Stimulated activated naive CD8-positive, alpha-beta T cell treated with anti-CD3 and anti-CD28 coated beads, Interleukin-15, amount 100 ng/mL, for 72 hours (primary cell): ENCODE measurements around the gene DENND6B.
A peak's percentile ranks its signal among the peaks of the same experiment; 100 is the strongest.

ENCODE experiments used
- ATAC-seq: fragments of 150-1000 bp; cut with Tn5 transposase; 2 replicates; pipeline ENCODE4 v1.10.0; 2021; ENCODE audit warnings: mild to moderate bottlenecking, moderate library complexity
- DNase-seq, 2 donors: peaks; one replicate each; pipeline ENCODE4 v3.0.0; 2021 to 2022
- H3K27ac Mint-ChIP-seq, 2 donors: one replicate each; pipeline ENCODE4 v1.8.0; 2022; ENCODE audit warnings: mild to moderate bottlenecking in 2 of 2, mixed read lengths in 2 of 2, moderate library complexity in 2 of 2
- H3K27me3 Mint-ChIP-seq: one replicate; pipeline ENCODE4 v1.8.0; 2022; ENCODE audit warnings: mixed read lengths
- H3K4me1 Mint-ChIP-seq: one replicate; pipeline ENCODE4 v1.8.0; 2022; ENCODE audit warnings: mild to moderate bottlenecking, mixed read lengths
- H3K4me3 Mint-ChIP-seq, 2 donors: one replicate each; pipeline ENCODE4 v1.8.0; 2022; ENCODE audit warnings: mild to moderate bottlenecking in 2 of 2, mixed read lengths in 2 of 2, moderate library complexity in 1 of 2
- H3K9me3 Mint-ChIP-seq, 2 donors: one replicate each; pipeline ENCODE4 v1.8.0; 2022; ENCODE audit warnings: mixed read lengths in 2 of 2

DENND6B gene

DNA sequence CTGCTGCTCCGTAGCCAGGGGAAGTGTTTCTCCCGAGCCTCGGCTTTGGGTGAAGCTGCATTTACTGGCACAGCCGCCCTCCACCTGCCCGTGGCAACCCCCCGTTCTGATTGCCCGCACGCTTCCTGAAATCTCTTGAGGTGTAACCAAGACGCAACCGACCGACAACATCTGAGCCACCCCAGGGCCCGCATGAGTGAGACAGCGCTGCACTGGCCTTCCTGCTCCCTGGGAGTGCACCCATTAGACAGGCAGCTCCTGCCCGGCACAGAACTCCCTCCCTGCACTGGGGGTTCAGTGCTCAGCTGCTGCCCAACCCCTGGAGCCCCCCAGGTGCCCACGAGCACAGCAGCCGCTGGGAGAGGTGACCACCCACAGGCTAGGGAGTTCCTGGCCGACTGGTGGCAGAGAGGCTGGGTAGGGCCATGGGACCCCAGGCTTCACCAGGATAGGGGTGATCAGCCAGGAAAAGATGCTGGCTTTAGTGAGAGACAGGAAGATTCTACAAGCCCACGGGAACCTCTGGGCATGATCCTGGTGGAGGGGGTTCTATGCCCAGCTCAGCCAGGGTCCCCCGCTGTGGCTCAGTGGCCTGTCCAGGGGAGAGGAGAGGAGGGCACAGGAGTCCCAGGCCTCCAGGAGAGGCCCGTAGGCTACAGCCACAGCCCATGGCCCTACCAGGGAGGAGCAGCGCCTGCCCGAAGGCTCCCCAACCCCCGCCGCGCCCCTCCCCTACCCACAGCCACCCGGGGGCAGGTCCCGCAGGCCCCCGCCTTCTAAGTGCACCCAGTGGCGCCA, 34.0 kb downstream of the DENND6B start:
- Mint-ChIP-seq H3K4me3 (peak overlapping the region; percentile 79 to 88), H3K27me3 (peaks cover 5% of the 10 kb centered on the region), H3K4me1 (peaks cover 32% of the 10 kb centered on the region), H3K27ac (peak overlapping the region; percentile 90 to 95), H3K9me3 (no peaks in the 10 kb centered on the region)
- ATAC-seq (peak; percentile 71), DNase-seq (peak in 1 of 2 donors; percentile 64)

DNA sequence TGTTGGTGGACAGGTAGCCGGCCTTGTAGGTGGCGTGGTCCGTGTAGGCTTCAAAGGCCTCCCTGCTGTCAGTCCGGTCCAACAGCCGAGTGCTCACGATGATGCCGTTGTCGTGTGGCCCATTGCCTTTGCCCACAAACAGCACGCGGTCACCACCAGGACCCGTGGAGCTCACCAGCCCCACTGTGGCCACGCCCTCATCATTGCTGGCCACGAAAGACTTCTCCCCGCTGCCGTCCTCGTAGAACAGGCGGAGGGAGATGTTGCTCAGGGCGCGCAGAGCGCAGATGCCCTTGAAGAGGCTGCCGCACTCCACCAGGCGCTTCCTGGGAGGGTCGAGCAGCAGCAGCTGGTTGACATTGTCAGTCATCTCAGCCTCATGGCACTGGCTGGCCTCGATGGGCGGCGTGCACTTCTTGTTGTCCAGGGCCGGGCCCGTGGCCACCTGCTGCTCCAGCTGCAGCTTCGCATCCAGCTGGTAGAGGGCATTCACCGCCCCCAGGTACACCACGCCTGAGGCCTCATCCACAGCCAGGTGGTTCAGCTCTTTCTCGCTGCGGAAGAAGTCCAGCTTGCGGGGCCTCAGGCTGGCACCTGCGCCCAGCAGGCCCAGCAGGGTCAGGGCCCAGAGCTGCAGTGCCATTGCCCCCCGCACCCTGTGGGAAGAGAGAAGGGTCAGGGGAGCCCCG, 36.7 kb downstream of the DENND6B start:
- H3K9me3 Mint-ChIP-seq = no peaks in the 10 kb centered on the region
- H3K27me3 Mint-ChIP-seq = no peaks in the 10 kb centered on the region
- no peak for DNase-seq
- H3K4me3 Mint-ChIP-seq = no peak overlapping the region
- ATAC-seq = no peak
- no peak overlapping the region for H3K27ac Mint-ChIP-seq
- peaks cover 32% of the 10 kb centered on the region for H3K4me1 Mint-ChIP-seq

DNA sequence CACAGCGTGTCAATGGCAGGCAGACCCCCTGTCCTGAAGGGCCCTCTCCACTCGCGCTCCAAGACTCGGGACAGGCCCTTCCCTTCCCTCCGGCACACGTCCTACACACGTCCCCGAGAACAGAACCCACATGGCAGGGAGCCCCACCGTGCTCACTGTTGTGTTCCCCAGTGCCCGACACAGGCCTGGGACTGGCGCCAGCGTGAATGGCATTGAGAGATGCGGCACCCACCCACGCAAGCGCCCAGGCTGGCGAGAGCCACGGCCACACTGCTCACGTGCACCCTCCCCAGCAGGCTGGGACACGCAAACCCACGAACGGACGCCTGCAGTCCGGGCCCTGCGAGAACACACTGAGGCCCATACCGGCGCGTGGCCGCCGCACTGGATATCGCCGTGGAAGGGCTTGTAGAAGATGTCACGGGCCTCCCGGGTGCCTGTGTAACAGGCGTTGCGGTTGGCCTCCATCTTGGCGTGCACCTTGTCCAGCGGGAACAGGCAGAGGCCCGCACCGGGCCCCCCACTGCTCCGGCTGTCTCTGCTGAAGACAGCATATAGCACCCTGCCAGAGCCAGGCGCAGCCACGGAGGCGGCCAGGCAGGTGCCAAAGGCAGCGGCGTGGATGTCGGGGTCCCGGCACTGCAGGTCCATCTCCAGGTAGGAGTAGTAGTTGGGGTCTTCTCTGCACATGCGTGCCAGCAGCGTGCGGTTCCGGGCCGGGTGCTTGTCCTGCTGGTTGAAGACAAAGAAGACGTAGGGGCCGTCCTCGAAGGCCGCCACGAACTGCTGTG, 37.5 kb downstream of the DENND6B start:
- no peak overlapping the region for H3K4me3 Mint-ChIP-seq
- no peaks in the 10 kb centered on the region for H3K9me3 Mint-ChIP-seq
- DNase-seq (no peak), ATAC-seq (no peak)
- H3K27ac Mint-ChIP-seq = no peak overlapping the region
- peaks cover 26% of the 10 kb centered on the region for H3K4me1 Mint-ChIP-seq
- H3K27me3 Mint-ChIP-seq = no peaks in the 10 kb centered on the region

DNA sequence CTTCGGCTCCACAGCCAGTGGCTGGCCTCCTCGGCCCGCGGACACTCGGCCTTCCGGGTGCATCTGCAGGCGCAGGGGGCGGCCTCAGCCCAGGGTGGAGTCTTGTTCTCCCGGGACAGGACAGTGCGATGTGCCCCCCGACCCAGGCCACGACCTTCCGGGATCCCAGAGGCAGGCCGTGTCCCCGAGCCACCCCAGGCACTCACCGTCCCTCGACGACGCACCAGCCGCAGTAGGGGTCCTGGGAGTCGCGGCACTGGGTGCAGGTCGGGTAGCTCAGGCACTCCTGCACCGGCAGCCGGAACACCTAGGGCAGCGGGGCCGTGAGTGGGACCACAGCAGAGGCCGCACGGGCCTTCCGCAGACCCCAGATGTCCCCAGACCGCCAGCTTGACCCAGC, 39.1 kb downstream of the DENND6B start:
- Mint-ChIP-seq H3K4me3 (no peak overlapping the region), H3K4me1 (peaks cover 17% of the 10 kb centered on the region), H3K27me3 (no peaks in the 10 kb centered on the region), H3K27ac (no peak overlapping the region), H3K9me3 (no peaks in the 10 kb centered on the region)
- ATAC-seq (no peak), DNase-seq (no peak)

DNA sequence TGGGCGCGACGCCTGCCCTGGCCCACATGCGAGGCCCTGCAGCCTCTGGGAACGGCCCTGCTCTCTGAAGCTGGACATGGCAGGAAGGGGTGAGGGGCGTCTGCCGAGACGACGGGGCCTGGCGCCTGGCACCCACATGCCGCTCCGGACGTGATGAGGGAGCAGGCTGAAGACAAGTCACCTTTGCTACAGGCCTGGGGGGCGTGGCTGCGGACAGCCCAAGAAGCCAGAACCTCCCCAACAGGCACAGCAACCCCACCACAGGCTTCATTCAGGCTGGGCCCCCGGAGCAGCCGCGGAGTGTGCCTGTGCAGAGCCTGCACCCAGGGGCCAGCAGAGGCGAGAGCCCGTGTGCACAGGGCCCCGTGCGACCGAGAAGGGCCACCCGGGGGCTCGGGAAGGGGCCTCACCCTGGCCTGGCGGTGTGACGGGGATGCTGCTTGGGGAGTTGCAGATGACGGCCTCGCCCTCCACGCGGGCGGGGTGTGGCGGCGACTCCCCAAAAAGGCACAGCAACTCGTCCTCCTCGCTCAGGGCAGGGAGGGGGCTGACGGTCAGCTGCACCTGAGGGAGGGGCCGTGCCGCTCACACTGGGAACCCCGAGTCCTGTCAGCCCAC, 40.0 kb downstream of the DENND6B start:
- no peak overlapping the region for H3K4me3 Mint-ChIP-seq
- no peak for ATAC-seq
- no peaks in the 10 kb centered on the region for H3K9me3 Mint-ChIP-seq
- no peak for DNase-seq
- no peak overlapping the region for H3K27ac Mint-ChIP-seq
- H3K4me1 Mint-ChIP-seq = peaks cover 8% of the 10 kb centered on the region
- H3K27me3 Mint-ChIP-seq = no peaks in the 10 kb centered on the region

DNA sequence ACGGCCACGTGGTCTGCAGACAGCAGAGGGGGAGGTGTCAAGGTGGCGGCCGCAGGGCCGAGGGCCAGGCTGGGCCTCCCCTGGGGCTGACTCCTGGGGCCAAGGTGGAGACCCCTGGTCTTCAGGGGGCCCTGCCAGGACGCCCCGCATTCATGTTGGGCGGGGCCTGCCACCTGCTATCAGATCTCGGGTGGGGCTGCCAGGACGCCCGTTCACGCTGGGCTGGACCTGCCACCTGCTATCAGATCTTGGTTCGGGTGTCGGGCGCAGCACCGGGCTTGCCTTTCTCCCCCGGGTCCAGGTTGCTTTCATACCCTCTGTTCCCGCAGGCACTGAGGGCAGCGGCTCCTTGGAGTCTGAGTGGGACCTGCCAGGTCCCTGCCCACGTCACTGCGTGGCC, 40.5 kb downstream of the DENND6B start:
- peaks cover 3% of the 10 kb centered on the region for H3K4me1 Mint-ChIP-seq
- no peaks in the 10 kb centered on the region for H3K27me3 Mint-ChIP-seq
- DNase-seq = no peak
- ATAC-seq = no peak
- no peak overlapping the region for H3K27ac Mint-ChIP-seq
- H3K9me3 Mint-ChIP-seq = no peaks in the 10 kb centered on the region
- no peak overlapping the region for H3K4me3 Mint-ChIP-seq

DNA sequence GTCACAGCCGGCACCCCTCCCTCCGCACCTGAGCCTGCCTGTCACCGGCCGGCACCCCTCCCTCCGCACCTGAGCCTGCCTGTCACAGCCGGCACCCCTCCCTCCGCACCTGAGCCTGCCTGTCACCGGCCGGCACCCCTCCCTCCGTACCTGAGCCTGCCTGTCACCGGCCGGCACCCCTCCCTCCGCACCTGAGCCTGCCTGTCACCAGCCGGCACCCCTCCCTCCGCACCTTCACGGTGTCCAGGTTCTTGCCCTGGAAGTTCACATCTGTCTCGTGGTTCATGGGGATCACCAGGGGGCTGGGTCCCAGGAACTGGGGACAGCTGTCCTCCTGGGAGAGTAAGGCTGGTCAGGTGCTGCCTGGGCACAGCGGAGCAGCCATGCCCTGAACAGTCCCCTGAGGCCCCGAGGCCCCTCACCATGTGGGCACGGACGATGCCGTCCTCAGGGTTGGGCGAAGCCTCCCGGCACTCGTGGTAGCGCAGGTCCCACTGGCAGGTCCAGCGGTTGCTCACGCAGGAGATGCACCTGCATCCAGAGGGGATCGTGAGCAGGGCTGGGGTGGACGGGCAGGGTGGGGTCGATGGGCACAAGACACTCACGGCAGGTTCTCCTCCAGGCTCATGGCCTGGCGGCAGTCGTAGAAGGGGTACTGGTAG, 41.1 kb downstream of the DENND6B start:
- Mint-ChIP-seq H3K9me3 (no peaks in the 10 kb centered on the region), H3K27ac (no peak overlapping the region), H3K4me1 (no peaks in the 10 kb centered on the region), H3K4me3 (no peak overlapping the region), H3K27me3 (no peaks in the 10 kb centered on the region)
- DNase-seq (no peak), ATAC-seq (no peak)

DNA sequence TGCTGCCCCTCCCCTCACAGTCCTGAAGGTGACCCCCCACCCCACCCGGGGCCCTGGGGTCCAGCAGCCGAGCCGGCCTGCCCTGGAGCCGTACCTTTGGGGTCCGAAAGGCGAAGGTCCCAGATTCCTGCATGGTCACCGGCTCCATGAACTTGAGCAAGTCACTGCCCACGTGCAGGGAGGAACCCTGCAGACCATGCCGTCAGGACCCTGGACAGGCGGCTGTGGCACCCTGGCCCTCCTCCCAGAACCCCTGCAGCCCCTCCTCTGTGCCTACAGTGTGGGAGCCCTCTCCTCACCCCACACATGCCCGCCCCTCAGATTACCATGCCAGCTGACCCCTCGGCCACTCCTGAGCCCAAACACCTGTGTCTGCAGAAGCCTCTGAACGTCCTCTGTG, 42.3 kb downstream of the DENND6B start:
- no peak overlapping the region for H3K4me3 Mint-ChIP-seq
- H3K27ac Mint-ChIP-seq = no peak overlapping the region

DNA sequence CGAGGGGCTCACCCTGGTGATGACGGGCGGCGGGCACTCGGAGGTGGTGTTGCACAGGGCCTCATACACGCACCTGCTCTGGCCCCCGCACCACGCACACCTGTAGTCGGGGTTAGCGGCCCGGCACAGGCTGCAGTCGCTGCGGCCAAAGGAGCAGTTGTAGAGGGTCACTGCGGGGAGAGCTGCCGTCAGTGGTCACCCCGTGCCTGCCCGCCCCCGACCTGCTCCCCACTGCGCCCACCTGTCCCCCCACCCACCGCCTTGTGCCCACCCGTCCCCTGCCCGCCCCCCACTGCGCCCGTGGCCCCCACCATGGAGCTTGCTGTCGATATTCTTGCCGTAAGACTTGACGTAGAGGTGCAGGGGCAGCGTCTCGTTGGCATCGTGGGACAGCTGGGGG, 43.0 kb downstream of the DENND6B start:
- peak overlapping the region in 1 of 2 donors; percentile 27 for H3K27ac Mint-ChIP-seq
- no peaks in the 10 kb centered on the region for H3K4me1 Mint-ChIP-seq
- H3K4me3 Mint-ChIP-seq = no peak overlapping the region
- no peak for ATAC-seq
- H3K27me3 Mint-ChIP-seq = no peaks in the 10 kb centered on the region
- DNase-seq = no peak
- no peaks in the 10 kb centered on the region for H3K9me3 Mint-ChIP-seq

More for the DNA sequence above, 42.3 kb downstream of the DENND6B start:
- Mint-ChIP-seq H3K27me3 (no peaks in the 10 kb centered on the region), H3K4me1 (no peaks in the 10 kb centered on the region), H3K9me3 (no peaks in the 10 kb centered on the region)
- DNase-seq = no peak
- no peak for ATAC-seq

DNA sequence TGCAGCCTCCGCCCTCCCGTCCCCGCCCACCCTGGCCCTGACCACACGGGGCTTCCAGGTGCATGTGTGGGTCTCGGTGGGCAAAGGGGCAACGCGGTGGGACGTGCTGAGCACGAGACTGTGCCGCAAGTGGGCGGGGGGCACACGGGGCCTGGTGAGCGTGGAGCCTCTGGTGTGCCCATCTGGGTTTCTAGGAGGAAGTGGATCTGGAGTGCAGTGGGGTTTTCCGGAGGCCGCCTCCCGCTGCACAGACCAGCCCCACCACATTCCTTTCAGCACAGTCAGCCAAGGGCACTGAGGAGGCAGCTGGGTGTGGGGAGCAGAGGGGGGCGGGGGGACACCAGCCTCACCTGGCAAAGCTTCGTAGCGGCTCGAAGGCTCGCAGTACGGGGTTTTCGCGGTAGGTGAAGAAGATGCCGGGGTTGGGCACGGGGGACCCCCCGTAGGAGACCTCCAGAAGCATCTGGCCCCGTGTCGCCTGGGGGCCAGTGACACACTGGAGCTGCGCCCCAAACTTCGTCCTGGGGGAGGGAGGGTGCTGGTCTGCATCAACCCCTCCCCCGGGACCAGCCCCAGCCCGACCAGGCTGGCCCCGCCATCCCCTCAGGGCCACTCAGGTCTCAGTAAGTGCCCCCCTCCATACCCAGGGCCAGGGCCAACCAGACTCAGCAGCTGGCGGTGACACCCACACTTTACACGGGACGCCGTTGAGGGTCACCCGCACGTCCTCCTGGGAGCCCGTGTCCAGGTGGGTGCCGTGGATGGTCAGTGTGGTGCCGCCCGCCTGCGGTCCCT, 44.3 kb downstream of the DENND6B start:
- Mint-ChIP-seq H3K27me3 (no peaks in the 10 kb centered on the region), H3K4me3 (no peak overlapping the region), H3K9me3 (no peaks in the 10 kb centered on the region), H3K27ac (no peak overlapping the region), H3K4me1 (no peaks in the 10 kb centered on the region)
- no peak for DNase-seq
- no peak for ATAC-seq

DNA sequence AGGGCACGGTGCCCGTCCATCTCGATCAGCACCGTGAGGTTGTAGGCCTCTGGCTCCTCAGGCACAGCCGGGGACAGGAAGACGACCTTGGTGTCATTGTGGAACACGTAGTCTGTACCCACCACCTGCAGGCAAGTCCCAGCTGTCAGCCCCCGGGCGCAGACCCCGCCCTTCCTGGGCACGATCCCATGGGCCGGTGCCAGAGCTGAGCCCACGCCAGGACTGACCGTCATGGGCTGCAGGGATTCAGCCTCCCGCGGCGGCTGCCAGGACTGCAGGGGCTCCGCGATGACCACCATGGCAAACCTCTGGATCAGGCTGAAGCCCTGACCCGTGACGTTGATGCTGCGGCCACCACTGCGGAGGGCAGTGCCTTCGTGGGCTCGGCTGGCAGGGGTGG, 44.9 kb downstream of the DENND6B start:
- ATAC-seq (no peak), DNase-seq (no peak)
- H3K27ac Mint-ChIP-seq = no peak overlapping the region
- H3K4me3 Mint-ChIP-seq = no peak overlapping the region
- no peaks in the 10 kb centered on the region for H3K9me3 Mint-ChIP-seq
- no peaks in the 10 kb centered on the region for H3K27me3 Mint-ChIP-seq
- H3K4me1 Mint-ChIP-seq = no peaks in the 10 kb centered on the region

DNA sequence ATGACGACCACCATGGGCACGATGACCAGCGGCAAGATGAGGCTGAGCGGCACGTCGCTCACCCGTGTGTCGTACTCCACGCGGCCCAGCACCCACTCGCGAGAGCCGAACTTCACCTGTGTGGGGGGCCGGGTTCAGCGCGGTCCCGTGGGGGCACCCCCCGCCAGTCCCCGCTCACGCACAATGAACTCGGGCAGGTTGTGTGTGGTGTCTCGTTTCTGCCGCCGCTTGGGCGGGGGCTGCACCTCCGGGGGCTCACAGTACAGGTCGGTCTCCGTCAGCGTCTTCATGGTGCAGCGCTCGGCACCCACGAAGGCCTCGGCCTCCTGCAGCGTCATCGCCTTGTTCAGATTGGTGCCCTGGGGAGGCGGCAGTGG, 45.4 kb downstream of the DENND6B start:
- DNase-seq = no peak
- Mint-ChIP-seq H3K4me1 (no peaks in the 10 kb centered on the region), H3K4me3 (no peak overlapping the region), H3K27ac (no peak overlapping the region), H3K27me3 (no peaks in the 10 kb centered on the region), H3K9me3 (no peaks in the 10 kb centered on the region)
- ATAC-seq = peak; percentile 9

DNA sequence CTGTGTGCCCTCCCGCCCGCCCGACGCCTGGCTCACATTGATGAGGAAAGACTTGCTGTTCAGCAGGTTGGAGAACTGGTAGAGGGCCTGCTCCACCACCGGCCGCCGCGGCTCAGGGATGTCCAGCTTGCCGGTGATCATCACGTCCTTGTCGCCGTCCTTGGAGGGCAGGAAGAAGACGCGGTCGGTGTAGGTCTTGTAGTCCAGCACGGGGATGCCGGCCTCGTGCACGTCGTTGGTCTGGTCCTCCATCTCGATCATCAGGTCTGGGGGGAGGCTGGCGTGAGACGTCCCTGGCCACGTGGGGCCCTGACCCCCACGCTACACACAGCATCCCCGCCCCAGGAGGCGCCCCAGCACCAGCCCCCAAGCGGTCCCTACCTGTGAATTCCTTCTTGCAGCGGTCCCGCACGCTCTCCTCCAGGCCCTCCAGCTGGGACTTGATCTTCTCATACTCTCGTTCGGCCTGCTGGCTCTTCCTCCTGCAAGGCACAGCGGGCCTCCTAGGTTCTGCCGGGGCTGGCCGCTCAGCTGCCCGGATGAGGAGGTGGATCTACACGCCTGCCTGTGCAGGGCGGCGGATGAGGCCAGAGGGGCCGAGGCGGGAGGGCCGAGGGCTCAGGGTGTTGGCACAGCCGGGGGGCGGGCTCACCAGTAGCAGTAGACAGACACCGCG, 46.0 kb downstream of the DENND6B start:
- Mint-ChIP-seq H3K27me3 (no peaks in the 10 kb centered on the region), H3K27ac (no peak overlapping the region)
- DNase-seq = no peak

DNA sequence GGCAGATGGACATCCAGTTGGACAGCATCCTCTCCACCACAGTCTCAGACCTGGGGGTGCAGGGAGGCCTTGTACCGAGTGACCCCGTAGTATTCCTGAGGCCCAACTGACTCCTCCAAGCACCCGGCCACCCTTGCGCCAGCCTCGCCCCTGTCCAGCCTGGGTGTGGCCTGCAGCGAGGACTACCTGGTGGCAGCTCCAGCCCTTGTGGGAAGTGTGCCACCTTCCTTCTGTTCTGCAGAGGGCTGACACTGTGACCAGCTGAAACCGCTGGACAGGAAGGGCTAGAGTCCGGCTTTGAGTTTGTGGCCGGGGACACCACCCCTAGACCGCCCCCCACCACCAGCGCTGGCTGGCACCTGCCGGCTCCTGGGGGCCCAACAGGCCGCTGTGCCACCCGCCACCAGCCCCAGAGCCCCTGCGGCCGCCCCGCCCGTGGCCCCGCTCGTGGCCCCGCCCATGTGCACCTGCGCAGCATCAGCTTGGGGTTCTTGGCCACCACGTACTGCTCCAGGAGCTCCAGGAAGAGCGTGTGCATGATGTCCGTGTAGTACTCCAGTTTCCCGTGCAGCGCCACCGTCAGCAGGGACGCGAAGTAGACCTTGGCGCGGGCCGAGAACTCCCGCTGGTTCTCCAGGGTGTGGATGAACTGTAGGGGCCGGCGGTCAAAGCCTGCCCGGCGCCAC, 46.6 kb downstream of the DENND6B start:
- Mint-ChIP-seq H3K4me3 (no peak overlapping the region), H3K27ac (no peak overlapping the region), H3K9me3 (no peaks in the 10 kb centered on the region), H3K4me1 (peaks cover 7% of the 10 kb centered on the region), H3K27me3 (no peaks in the 10 kb centered on the region)
- DNase-seq (no peak), ATAC-seq (no peak)

More for the DNA sequence above, 46.0 kb downstream of the DENND6B start:
- H3K9me3 Mint-ChIP-seq = no peaks in the 10 kb centered on the region
- no peak for ATAC-seq
- H3K4me1 Mint-ChIP-seq = no peaks in the 10 kb centered on the region
- H3K4me3 Mint-ChIP-seq = no peak overlapping the region
